ENCODE data around the gene KCNH8.

DNA sequence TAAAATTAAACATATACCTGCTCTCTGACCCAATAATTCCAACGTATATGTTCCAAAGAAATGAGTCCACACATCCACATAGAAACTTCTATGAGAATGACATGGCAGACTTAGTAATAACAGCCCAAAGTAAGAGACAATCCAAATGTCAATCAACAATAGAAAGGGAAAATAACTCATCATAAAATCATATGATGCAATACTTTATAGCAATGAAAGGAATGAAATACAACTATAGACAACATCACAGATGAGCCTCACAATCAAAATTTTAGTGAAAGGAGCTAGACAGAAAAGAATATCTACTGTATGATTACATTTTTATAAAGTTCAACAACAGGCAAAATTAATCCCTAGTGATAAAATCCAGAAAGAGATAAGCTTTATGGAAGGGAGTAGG is 23.6 kb upstream of the KCNH8 start:
- TF ChIP-seq RAD21 (conservative IDR thresholded peaks at IDR 0.05): no peak
- TF ChIP-seq, protein P1, sequence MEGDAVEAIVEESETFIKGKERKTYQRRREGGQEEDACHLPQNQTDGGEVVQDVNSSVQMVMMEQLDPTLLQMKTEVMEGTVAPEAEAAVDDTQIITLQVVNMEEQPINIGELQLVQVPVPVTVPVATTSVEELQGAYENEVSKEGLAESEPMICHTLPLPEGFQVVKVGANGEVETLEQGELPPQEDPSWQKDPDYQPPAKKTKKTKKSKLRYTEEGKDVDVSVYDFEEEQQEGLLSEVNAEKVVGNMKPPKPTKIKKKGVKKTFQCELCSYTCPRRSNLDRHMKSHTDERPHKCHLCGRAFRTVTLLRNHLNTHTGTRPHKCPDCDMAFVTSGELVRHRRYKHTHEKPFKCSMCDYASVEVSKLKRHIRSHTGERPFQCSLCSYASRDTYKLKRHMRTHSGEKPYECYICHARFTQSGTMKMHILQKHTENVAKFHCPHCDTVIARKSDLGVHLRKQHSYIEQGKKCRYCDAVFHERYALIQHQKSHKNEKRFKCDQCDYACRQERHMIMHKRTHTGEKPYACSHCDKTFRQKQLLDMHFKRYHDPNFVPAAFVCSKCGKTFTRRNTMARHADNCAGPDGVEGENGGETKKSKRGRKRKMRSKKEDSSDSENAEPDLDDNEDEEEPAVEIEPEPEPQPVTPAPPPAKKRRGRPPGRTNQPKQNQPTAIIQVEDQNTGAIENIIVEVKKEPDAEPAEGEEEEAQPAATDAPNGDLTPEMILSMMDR (IDR thresholded peaks at IDR 0.05; ENCODE audit: poor library complexity, severe bottlenecking): no peak
- no peak for TF ChIP-seq MXI1 (conservative IDR thresholded peaks at IDR 0.05; ENCODE audit: poor library complexity, severe bottlenecking)
- no peak for TF ChIP-seq POLR2AphosphoS5 (IDR thresholded peaks at IDR 0.05)
- TF ChIP-seq EZH2 (IDR thresholded peaks at IDR 0.05; ENCODE audit: borderline replicate concordance, insufficient read depth, low read length, poor library complexity, severe bottlenecking): no peak
- TF ChIP-seq, protein P2, sequence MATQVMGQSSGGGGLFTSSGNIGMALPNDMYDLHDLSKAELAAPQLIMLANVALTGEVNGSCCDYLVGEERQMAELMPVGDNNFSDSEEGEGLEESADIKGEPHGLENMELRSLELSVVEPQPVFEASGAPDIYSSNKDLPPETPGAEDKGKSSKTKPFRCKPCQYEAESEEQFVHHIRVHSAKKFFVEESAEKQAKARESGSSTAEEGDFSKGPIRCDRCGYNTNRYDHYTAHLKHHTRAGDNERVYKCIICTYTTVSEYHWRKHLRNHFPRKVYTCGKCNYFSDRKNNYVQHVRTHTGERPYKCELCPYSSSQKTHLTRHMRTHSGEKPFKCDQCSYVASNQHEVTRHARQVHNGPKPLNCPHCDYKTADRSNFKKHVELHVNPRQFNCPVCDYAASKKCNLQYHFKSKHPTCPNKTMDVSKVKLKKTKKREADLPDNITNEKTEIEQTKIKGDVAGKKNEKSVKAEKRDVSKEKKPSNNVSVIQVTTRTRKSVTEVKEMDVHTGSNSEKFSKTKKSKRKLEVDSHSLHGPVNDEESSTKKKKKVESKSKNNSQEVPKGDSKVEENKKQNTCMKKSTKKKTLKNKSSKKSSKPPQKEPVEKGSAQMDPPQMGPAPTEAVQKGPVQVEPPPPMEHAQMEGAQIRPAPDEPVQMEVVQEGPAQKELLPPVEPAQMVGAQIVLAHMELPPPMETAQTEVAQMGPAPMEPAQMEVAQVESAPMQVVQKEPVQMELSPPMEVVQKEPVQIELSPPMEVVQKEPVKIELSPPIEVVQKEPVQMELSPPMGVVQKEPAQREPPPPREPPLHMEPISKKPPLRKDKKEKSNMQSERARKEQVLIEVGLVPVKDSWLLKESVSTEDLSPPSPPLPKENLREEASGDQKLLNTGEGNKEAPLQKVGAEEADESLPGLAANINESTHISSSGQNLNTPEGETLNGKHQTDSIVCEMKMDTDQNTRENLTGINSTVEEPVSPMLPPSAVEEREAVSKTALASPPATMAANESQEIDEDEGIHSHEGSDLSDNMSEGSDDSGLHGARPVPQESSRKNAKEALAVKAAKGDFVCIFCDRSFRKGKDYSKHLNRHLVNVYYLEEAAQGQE (IDR thresholded peaks at IDR 0.05; ENCODE audit: borderline replicate concordance): no peak
- TF ChIP-seq TAF1 (IDR thresholded peaks at IDR 0.05; ENCODE audit: low read depth): no peak
